ENCODE results near the gene FBXO4. TPM values are rescaled to one million over a fixed set of nuclear protein-coding genes. Genes with fewer than 3 reads are reported as not detected.
"Not testable (repeated sequence)": the region's sequence is repeated elsewhere in the genome, so short reads cannot be mapped to it uniquely, and the experiment has no call there.

Gene FBXO4
- total RNA-seq, 1 donor from 2014 or later = 8.5 TPM

- no peaks in the 10 kb centered on the region for H3K9me3 ChIP-seq
- intact Hi-C loops (cut with DNase I) = no loop called here
- no peak overlapping the region for H3K4me3 ChIP-seq
- no peak for TF ChIP-seq CTCF (IDR thresholded peaks at IDR 0.05)
- peaks cover 12% of the 10 kb centered on the region for H3K36me3 ChIP-seq
- no peaks in the 10 kb centered on the region for H3K27me3 ChIP-seq (ENCODE audit: low read depth)
- no peaks in the 10 kb centered on the region for H3K4me1 ChIP-seq
- ATAC-seq (no peak), DNase-seq (no peak)
- no peak overlapping the region for H3K27ac ChIP-seq
These were observed 15.6 kb downstream of the FBXO4 start for GRCh38 chr5:41940641-41941040.

GRCh38 chr5:41945332-41945955 is 20.4 kb downstream of the FBXO4 start:
- ATAC-seq; H3K4me3 ChIP-seq; H3K9me3 ChIP-seq; DNase-seq; intact Hi-C loops (cut with DNase I); H3K27me3 ChIP-seq (ENCODE audit: low read depth); H3K36me3 ChIP-seq; H3K4me1 ChIP-seq; H3K27ac ChIP-seq: not testable (repeated sequence)

GRCh38 chr5:41951224-41951623 is 26.1 kb downstream of the FBXO4 start:
- no peak for ATAC-seq
- H3K4me3 ChIP-seq = no peak overlapping the region
- no peak overlapping the region for H3K27ac ChIP-seq
- no peak for TF ChIP-seq CTCF (IDR thresholded peaks at IDR 0.05)
- intact Hi-C loops (cut with DNase I) = no loop called here
- no peaks in the 10 kb centered on the region for H3K27me3 ChIP-seq (ENCODE audit: low read depth)
- no peaks in the 10 kb centered on the region for H3K4me1 ChIP-seq
- no peaks in the 10 kb centered on the region for H3K36me3 ChIP-seq
- DNase-seq = no peak
- H3K9me3 ChIP-seq = peaks cover 2% of the 10 kb centered on the region

- no peaks in the 10 kb centered on the region for H3K27me3 ChIP-seq (ENCODE audit: low read depth)
- intact Hi-C loops (cut with DNase I) = no loop called here
- DNase-seq = no peak
- H3K4me3 ChIP-seq = no peak overlapping the region
- no peak for ATAC-seq
- H3K36me3 ChIP-seq = no peaks in the 10 kb centered on the region
- peaks cover 7% of the 10 kb centered on the region for H3K9me3 ChIP-seq
- no peaks in the 10 kb centered on the region for H3K4me1 ChIP-seq
- no peak overlapping the region for H3K27ac ChIP-seq
- no peak for TF ChIP-seq CTCF (IDR thresholded peaks at IDR 0.05)
These were observed 29.2 kb downstream of the FBXO4 start for GRCh38 chr5:41954286-41954685.

- no peaks in the 10 kb centered on the region for H3K4me1 ChIP-seq
- no peak for TF ChIP-seq CTCF (IDR thresholded peaks at IDR 0.05)
- intact Hi-C loops (cut with DNase I) = no loop called here
- DNase-seq = no peak
- ATAC-seq = no peak
- no peaks in the 10 kb centered on the region for H3K36me3 ChIP-seq
- H3K9me3 ChIP-seq = peaks cover 17% of the 10 kb centered on the region
- no peak overlapping the region for H3K27ac ChIP-seq
- H3K4me3 ChIP-seq = no peak overlapping the region
- H3K27me3 ChIP-seq (ENCODE audit: low read depth) = no peaks in the 10 kb centered on the region
These were observed 30.4 kb downstream of the FBXO4 start for GRCh38 chr5:41955432-41956024.

- Histone ChIP-seq H3K27me3 (ENCODE audit: low read depth) (no peaks in the 10 kb centered on the region), H3K4me3 (no peak overlapping the region), H3K9me3 (peaks cover 26% of the 10 kb centered on the region), H3K27ac (no peak overlapping the region), H3K4me1 (no peaks in the 10 kb centered on the region), H3K36me3 (no peaks in the 10 kb centered on the region)
- intact Hi-C loops (cut with DNase I) = no loop called here
- TF ChIP-seq CTCF (IDR thresholded peaks at IDR 0.05) = no peak
- DNase-seq (no peak), ATAC-seq (no peak)
These were observed 31.9 kb downstream of the FBXO4 start for GRCh38 chr5:41956943-41957342.

Data from lower lobe of right lung (tissue), 2 donors.